Esophagus muscularis mucosa (tissue), 3 donors: ENCODE data around the gene TRAFD1.

Experiments used
- POLR2A ChIP-seq: fragments of 450-650 bp; IDR thresholded peaks from one replicate; pipeline ENCODE4 v1.6.1; 2017; ENCODE audit warnings: antibody characterized with exemption, moderate library complexity, mild to moderate bottlenecking, low read depth
- TF ChIP-seq, protein P1 (sequence below), 3 experiments: fragments of 200-600 bp in 2 of 3; fragments of 450-650 bp in 1 of 3; sonication (generic) in 2 of 3; IDR thresholded peaks; one replicate each; pipeline ENCODE4 v1.5.1; 2017 to 2019; ENCODE audit warnings: antibody characterized with exemption in 3 of 3, mild to moderate bottlenecking in 2 of 3, moderate library complexity in 1 of 3

- no peak for TF ChIP-seq POLR2A
- TF ChIP-seq, protein P1, sequence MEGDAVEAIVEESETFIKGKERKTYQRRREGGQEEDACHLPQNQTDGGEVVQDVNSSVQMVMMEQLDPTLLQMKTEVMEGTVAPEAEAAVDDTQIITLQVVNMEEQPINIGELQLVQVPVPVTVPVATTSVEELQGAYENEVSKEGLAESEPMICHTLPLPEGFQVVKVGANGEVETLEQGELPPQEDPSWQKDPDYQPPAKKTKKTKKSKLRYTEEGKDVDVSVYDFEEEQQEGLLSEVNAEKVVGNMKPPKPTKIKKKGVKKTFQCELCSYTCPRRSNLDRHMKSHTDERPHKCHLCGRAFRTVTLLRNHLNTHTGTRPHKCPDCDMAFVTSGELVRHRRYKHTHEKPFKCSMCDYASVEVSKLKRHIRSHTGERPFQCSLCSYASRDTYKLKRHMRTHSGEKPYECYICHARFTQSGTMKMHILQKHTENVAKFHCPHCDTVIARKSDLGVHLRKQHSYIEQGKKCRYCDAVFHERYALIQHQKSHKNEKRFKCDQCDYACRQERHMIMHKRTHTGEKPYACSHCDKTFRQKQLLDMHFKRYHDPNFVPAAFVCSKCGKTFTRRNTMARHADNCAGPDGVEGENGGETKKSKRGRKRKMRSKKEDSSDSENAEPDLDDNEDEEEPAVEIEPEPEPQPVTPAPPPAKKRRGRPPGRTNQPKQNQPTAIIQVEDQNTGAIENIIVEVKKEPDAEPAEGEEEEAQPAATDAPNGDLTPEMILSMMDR (IDR thresholded peaks at IDR 0.05) = no peak
Observed at GRCh38 chr12:112196196-112196875, 71.0 kb downstream of the TRAFD1 start.
